ENCODE data around the gene LGALS7B. TPM values are rescaled to one million over a fixed set of nuclear protein-coding genes. Genes with fewer than 3 reads are reported as not detected.
"Not testable (repeated sequence)": the region's sequence is repeated elsewhere in the genome, so short reads cannot be mapped to it uniquely, and the experiment has no call there.

LGALS7B gene
- polyA plus RNA-seq, 1 experiment, result not detected

DNA sequence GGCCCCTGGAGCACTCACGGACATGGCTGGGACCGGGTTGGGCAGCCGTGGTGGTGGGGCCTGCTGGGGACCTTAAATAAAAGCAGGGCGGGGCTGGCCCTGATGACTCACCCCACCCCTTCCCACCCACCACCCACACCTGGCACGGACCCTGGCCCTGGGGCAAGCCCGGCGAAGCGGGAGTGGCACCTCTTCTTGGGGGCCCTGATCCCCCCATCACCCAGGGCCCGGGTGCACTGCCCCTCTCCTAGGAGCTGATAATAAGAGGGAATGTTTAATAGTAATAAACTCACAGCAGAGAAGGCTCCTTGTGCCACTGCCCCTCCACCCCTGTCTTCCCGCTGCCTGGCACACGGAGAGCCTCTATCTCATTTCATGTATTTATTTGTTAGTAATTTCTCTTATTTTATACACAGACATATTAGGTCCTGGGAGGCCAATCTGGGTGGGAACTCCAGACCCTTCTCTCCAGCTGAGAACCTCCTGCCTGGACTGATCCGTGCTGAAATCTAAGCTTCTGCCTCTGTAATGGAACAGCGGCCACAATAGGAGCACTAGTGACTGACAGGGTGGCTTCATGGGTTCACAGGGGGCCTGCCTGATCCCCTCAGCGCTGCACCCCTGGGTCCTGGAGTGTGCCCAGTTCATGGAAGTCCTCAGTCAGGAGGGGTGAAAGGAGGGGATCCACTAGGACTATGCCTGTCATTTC is 15.4 kb upstream of the LGALS7B start, which contains the start of gene LGALS7:
LGALS7 (minus strand) TSS at position 49 of the 709 bp plus-strand sequence; CDS start at position 24, 25 bp downstream.
- no peaks in the 10 kb centered on the region for H3K36me3 ChIP-seq (ENCODE audit: control insufficient read depth, insufficient read depth, low read length)
- TF ChIP-seq, protein P1, sequence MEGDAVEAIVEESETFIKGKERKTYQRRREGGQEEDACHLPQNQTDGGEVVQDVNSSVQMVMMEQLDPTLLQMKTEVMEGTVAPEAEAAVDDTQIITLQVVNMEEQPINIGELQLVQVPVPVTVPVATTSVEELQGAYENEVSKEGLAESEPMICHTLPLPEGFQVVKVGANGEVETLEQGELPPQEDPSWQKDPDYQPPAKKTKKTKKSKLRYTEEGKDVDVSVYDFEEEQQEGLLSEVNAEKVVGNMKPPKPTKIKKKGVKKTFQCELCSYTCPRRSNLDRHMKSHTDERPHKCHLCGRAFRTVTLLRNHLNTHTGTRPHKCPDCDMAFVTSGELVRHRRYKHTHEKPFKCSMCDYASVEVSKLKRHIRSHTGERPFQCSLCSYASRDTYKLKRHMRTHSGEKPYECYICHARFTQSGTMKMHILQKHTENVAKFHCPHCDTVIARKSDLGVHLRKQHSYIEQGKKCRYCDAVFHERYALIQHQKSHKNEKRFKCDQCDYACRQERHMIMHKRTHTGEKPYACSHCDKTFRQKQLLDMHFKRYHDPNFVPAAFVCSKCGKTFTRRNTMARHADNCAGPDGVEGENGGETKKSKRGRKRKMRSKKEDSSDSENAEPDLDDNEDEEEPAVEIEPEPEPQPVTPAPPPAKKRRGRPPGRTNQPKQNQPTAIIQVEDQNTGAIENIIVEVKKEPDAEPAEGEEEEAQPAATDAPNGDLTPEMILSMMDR (IDR thresholded peaks at IDR 0.05; ENCODE audit: insufficient read depth, low read depth, low read length), result no peak
- ChIA-PET CTCF (no interaction called here), POLR2A (no interaction called here)
- no peak for DNase-seq (ENCODE audit: low read depth)
- no peaks in the 10 kb centered on the region for H3K27me3 ChIP-seq (ENCODE audit: control insufficient read depth, insufficient read depth, low read length)
- H3K4me3 ChIP-seq (ENCODE audit: low read depth, low read length), result no peak within 1 kb of the TSS

DNA sequence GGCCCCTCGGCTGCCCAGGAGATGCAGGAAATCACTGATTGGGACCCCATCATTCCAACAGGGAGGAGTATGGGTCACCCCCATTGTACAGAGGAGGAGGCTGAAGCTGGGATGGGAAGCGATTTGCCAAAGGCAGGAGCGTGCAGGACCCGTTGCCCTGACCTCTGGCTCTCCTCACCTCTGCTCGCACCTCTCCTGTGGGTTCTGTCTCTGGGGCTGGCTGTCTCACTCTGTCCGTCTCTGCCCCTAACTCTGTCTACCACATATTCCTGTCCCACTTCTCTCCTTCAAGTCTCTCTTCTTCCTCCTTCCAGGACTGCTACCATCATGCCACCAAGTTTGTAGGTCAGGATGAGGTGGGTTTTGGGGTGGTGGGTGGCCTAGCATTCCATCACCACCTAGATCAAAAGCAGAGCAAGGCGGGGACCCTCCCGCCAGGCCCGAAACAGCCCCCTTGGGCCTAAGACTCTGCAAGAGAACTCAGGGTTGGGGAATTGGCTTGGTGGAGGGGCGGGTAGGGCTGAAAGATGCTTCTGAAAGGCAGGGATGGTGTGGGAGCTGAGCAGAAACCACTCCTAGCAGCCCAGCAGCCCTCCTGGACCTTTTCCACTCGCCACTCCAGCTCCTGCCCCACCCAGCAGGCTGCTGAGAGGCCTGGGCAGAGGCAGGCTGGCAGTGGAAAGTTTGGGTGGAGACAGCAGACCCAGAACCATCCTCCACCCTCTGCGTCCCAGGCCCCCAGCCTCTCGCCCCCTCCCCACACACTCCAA is 14.6 kb upstream of the LGALS7B start:
- CTCF ChIA-PET, result interaction anchor here (0.8 kb wide), 1 partner anchor 25 kb away, joined by 4 read pairs; no protein-coding TSS in a partner anchor
- POLR2A ChIA-PET, result no interaction called here
- no peaks in the 10 kb centered on the region; the same call in 1 of the 2 replicates for H3K27me3 ChIP-seq (ENCODE audit: control insufficient read depth, insufficient read depth, low read length)
- H3K4me3 ChIP-seq (ENCODE audit: low read depth, low read length), result no peak overlapping the region
- H3K36me3 ChIP-seq (ENCODE audit: control insufficient read depth, insufficient read depth, low read length), result no peaks in the 10 kb centered on the region
- DNase-seq (ENCODE audit: low read depth), result no peak
- TF ChIP-seq, protein P1 (IDR thresholded peaks at IDR 0.05; ENCODE audit: insufficient read depth, low read depth, low read length), result no peak

DNA sequence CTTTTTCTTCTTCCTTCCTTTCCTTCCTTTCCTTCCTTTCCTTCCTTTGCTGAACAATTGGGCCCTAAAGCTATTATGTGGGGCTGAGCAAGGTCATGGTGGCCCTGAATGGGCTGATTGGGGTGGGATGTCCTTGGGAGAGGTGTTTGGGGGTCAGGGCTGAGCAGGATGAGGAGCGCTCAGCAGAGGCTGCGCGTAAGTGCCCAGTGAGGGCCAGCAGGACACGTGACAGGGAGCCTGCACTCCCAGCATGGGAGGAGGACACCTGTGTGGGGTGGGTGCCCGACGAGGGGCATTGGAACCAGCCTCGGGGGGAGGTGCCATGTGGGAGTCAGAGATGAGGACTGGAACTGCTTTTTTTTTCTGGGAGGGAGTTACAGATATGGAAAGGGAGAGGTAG is 10.3 kb upstream of the LGALS7B start:
- Histone ChIP-seq H3K27me3 (ENCODE audit: control insufficient read depth, insufficient read depth, low read length) (no peaks in the 10 kb centered on the region; the same call in 1 of the 2 replicates), H3K4me3 (ENCODE audit: low read depth, low read length) (no peak overlapping the region), H3K36me3 (ENCODE audit: control insufficient read depth, insufficient read depth, low read length) (no peaks in the 10 kb centered on the region)
- CTCF ChIA-PET, result interaction anchor here (1.2 kb wide), 1 partner anchor 9 kb away, joined by 4 read pairs; no protein-coding TSS in a partner anchor
- TF ChIP-seq, protein P1 (IDR thresholded peaks at IDR 0.05; ENCODE audit: insufficient read depth, low read depth, low read length), result no peak
- POLR2A ChIA-PET, result no interaction called here
- DNase-seq (ENCODE audit: low read depth), result no peak

DNA sequence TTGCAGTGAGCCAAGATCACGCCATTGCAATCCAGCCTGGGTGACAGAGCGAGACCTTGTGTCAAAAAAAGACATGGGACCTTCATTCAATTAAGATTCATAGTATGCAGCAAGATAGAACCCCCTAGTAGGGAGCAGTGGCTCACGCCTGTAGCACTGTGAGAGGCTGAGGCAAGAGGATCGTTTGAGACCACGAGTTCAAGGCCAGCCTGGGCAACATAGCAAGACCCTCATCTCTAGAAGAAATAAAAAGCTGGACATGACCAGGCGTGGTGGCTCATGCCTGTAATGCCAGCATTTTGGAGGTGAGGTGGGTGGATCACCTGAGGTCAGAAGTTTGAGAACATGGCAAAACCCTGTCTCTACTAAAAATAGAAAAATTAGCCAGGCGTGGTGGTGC is 8.6 kb upstream of the LGALS7B start:
- POLR2A ChIA-PET, result no interaction called here
- DNase-seq (ENCODE audit: low read depth), result no peak
- no peaks in the 10 kb centered on the region for H3K36me3 ChIP-seq (ENCODE audit: control insufficient read depth, insufficient read depth, low read length)
- no peaks in the 10 kb centered on the region; the same call in 1 of the 2 replicates for H3K27me3 ChIP-seq (ENCODE audit: control insufficient read depth, insufficient read depth, low read length)
- CTCF ChIA-PET, result no interaction called here
- TF ChIP-seq, protein P1 (IDR thresholded peaks at IDR 0.05; ENCODE audit: insufficient read depth, low read depth, low read length), result no peak
- no peak overlapping the region for H3K4me3 ChIP-seq (ENCODE audit: low read depth, low read length)

DNA sequence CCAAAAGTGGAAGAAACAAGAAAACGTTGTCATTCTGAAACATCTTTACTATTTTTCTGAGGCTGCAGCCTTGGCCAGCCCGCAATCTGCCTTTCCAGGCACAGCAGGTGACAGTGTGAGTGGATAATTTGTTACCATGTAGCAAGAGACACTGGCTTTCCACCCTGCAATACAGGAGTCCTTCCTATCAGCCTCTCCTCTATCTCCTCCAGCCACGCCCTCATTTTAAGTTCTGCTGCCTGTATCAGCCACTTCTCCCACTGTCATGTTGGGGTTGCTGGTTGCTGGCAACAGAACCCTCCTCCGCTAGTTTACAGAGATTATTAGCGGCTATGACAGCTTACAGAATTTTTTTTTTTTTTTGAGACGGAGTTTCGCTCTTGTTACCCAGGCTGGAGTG is 7.9 kb upstream of the LGALS7B start:
- no peak for DNase-seq (ENCODE audit: low read depth)
- H3K4me3 ChIP-seq (ENCODE audit: low read depth, low read length), result no peak overlapping the region
- CTCF ChIA-PET, result no interaction called here
- TF ChIP-seq, protein P1 (IDR thresholded peaks at IDR 0.05; ENCODE audit: insufficient read depth, low read depth, low read length), result no peak
- H3K36me3 ChIP-seq (ENCODE audit: control insufficient read depth, insufficient read depth, low read length), result no peaks in the 10 kb centered on the region
- no peaks in the 10 kb centered on the region; the same call in 1 of the 2 replicates for H3K27me3 ChIP-seq (ENCODE audit: control insufficient read depth, insufficient read depth, low read length)
- POLR2A ChIA-PET, result no interaction called here

DNA sequence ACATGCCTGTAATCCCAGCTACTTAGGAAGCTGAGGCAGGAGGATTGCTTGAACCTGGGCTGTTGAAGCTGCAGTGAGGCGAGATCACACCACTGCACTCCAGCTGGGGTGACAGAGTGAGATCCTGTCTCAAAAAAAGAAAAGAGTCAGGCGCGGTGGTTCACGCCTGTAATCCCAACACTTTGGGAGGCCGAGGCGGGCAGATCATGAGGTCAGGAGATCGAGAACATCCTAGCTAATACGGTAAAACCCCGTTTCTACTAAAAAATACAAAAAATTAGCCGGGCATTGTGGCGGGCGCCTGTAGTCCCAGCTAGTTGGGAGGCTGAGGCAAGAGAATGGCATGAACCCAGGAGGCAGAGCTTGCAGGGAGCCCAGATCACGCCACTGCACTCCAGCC is 6.8 kb upstream of the LGALS7B start:
- DNase-seq (ENCODE audit: low read depth); H3K27me3 ChIP-seq (ENCODE audit: control insufficient read depth, insufficient read depth, low read length); H3K4me3 ChIP-seq (ENCODE audit: low read depth, low read length); POLR2A ChIA-PET; H3K36me3 ChIP-seq (ENCODE audit: control insufficient read depth, insufficient read depth, low read length); CTCF ChIA-PET: not testable (repeated sequence)

Data from BJ (cell line).